HL-60 (cell line): ENCODE results near the gene BABAM2.

Source experiments
- DNase-seq, 2 experiments: peaks; one replicate each; pipeline ENCODE4 v3.0.0-alpha.2; 2010 to 2020; ENCODE audit warnings: low read depth in 1 of 2, low spot score in 1 of 2
- H3K27ac ChIP-seq: fragments of 250-450 bp; sonication (Bioruptor Pico); replicated peaks from 2 replicates; pipeline ENCODE4 v1.5.1; 2020; ENCODE audit warnings: mild to moderate bottlenecking, moderate library complexity
- H3K27me3 ChIP-seq: fragments of 250-450 bp; sonication (Bioruptor Pico); 2 replicates; pipeline ENCODE4 v1.5.1; 2021; ENCODE audit warnings: mild to moderate bottlenecking, moderate library complexity; ENCODE audit not compliant: insufficient read depth, poor library complexity, severe bottlenecking
- H3K4me3 ChIP-seq: replicated peaks from 2 replicates; pipeline ENCODE4 v1.5.1; 2011; ENCODE audit warnings: mild to moderate bottlenecking, control low read depth, low read length; ENCODE audit not compliant: insufficient read depth
- GABPA ChIP-seq: IDR thresholded peaks from 2 replicates; pipeline ENCODE4 v1.6.1; 2012; ENCODE audit warnings: low read depth
- POLR2AphosphoS5 ChIP-seq: IDR thresholded peaks from 2 replicates; pipeline ENCODE4 v1.6.1; 2012; ENCODE audit warnings: low read depth
- SPI1 ChIP-seq: IDR thresholded peaks from 2 replicates; pipeline ENCODE4 v1.6.1; 2012; ENCODE audit warnings: low read depth, mild to moderate bottlenecking, borderline replicate concordance
- TF ChIP-seq, protein P1 (sequence below): IDR thresholded peaks from one replicate; pipeline ENCODE4 v1.5.1; 2011; ENCODE audit warnings: low read length, control low read depth, inconsistent platforms; ENCODE audit not compliant: insufficient read depth
- TF ChIP-seq, protein P2 (sequence below): IDR thresholded peaks from 2 replicates; pipeline ENCODE4 v1.6.1; 2012; ENCODE audit warnings: low read depth; ENCODE audit not compliant: insufficient replicate concordance

Gene BABAM2

DNA sequence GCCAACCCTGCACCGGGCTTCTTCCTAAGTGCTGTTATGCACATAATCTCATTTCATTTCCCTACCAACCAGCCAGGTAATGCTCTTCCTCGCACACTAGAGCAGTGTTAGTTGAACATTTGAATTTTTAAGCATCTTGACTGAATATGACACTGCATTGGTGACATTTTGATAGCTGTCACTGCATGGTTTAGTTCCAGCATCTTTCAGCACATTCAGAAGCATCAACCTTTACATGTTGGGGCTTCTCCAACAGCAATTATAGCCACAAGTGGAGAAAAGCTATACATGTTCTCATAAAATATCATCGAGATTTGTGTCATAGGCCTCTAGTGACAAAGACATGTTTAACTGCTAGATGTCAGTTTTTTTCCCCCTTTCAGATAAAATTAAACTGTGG is 272.0 kb downstream of the BABAM2 start:
- TF ChIP-seq GABPA (no peak), SPI1 (no peak), POLR2AphosphoS5 (no peak)
- TF ChIP-seq, protein P1, sequence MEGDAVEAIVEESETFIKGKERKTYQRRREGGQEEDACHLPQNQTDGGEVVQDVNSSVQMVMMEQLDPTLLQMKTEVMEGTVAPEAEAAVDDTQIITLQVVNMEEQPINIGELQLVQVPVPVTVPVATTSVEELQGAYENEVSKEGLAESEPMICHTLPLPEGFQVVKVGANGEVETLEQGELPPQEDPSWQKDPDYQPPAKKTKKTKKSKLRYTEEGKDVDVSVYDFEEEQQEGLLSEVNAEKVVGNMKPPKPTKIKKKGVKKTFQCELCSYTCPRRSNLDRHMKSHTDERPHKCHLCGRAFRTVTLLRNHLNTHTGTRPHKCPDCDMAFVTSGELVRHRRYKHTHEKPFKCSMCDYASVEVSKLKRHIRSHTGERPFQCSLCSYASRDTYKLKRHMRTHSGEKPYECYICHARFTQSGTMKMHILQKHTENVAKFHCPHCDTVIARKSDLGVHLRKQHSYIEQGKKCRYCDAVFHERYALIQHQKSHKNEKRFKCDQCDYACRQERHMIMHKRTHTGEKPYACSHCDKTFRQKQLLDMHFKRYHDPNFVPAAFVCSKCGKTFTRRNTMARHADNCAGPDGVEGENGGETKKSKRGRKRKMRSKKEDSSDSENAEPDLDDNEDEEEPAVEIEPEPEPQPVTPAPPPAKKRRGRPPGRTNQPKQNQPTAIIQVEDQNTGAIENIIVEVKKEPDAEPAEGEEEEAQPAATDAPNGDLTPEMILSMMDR: no peak
- TF ChIP-seq, protein P2, sequence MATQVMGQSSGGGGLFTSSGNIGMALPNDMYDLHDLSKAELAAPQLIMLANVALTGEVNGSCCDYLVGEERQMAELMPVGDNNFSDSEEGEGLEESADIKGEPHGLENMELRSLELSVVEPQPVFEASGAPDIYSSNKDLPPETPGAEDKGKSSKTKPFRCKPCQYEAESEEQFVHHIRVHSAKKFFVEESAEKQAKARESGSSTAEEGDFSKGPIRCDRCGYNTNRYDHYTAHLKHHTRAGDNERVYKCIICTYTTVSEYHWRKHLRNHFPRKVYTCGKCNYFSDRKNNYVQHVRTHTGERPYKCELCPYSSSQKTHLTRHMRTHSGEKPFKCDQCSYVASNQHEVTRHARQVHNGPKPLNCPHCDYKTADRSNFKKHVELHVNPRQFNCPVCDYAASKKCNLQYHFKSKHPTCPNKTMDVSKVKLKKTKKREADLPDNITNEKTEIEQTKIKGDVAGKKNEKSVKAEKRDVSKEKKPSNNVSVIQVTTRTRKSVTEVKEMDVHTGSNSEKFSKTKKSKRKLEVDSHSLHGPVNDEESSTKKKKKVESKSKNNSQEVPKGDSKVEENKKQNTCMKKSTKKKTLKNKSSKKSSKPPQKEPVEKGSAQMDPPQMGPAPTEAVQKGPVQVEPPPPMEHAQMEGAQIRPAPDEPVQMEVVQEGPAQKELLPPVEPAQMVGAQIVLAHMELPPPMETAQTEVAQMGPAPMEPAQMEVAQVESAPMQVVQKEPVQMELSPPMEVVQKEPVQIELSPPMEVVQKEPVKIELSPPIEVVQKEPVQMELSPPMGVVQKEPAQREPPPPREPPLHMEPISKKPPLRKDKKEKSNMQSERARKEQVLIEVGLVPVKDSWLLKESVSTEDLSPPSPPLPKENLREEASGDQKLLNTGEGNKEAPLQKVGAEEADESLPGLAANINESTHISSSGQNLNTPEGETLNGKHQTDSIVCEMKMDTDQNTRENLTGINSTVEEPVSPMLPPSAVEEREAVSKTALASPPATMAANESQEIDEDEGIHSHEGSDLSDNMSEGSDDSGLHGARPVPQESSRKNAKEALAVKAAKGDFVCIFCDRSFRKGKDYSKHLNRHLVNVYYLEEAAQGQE: no peak
- H3K27me3 ChIP-seq: no peaks in the 10 kb centered on the region
- no peak for DNase-seq
- no peak overlapping the region for H3K4me3 ChIP-seq
- no peak overlapping the region for H3K27ac ChIP-seq

DNA sequence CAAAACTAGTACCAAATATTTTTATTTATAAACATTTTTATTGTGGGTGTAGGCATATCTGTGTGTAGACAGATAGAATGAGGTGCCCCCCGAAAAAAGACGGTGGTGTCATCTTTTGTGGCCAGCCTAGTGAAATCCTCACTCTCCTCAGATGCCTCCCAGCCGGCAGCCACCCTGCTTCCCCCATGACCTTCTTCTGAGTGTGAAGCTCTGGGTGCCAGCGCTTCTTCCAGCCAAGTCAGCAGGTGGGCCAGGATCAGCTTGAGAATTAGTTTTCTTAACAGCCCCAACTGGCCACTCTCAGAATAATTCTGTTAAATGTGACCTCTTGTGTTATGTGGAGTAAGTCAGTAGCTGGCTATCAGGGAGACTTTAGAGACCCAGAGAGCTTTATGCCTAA is 272.5 kb downstream of the BABAM2 start:
- DNase-seq: no peak
- Histone ChIP-seq H3K27me3 (no peaks in the 10 kb centered on the region), H3K27ac (no peak overlapping the region), H3K4me3 (no peak overlapping the region)
- TF ChIP-seq GABPA (no peak), SPI1 (no peak), POLR2AphosphoS5 (no peak)
- TF ChIP-seq, protein P2: no peak
- TF ChIP-seq, protein P1: no peak

DNA sequence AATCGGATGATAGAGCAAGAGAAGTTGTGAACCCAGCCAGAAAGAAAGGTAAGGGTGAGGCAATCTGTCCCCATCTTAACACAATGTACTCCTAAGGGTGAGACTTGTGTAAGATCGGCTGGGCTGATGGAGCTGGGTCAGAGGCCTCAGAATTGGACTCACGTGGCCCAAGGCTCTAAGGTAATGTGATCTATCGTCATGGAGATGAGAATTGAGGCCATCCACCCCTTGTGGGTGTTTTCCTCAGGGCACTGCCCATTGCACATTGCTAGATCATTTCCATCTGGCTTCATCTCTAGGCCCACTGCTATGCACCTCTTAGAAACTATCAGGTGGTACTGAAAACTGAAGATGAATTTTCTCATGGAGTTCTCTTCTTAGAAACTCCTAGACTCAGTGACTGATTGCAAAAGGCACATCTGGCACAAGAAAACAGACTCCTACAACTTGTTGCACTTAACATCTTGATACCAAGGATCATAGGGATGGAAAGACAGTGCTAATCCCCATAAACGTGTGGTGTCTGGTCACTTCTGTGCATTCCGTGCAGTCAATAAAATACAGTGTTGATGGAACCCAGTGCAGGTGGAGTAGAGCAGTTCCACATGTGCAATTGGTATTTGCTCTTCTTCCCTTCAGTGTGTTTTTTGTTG is 273.2 kb downstream of the BABAM2 start:
- no peak for DNase-seq
- H3K4me3 ChIP-seq: no peak overlapping the region
- TF ChIP-seq SPI1: no peak
- TF ChIP-seq, protein P2: no peak
- TF ChIP-seq GABPA: no peak
- TF ChIP-seq POLR2AphosphoS5: no peak
- TF ChIP-seq, protein P1: no peak
- H3K27ac ChIP-seq: no peak overlapping the region
- no peaks in the 10 kb centered on the region for H3K27me3 ChIP-seq
